HG02943 (cell line): ENCODE measurements around the gene SGO2.
"Not testable (repeated sequence)": the region's sequence is repeated elsewhere in the genome, so short reads cannot be mapped to it uniquely, and the experiment has no call there.

Experiments
- ATAC-seq: cut with Tn5 transposase; IDR thresholded peaks from one replicate; pipeline ENCODE4 v1.9.1; 2021; ENCODE audit warnings: mild to moderate bottlenecking, low read depth, moderate library complexity; ENCODE audit not compliant: unreplicated experiment

SGO2 gene

GRCh38 chr2:200588076-200588678 is 62.2 kb downstream of the SGO2 start:
- ATAC-seq = no peak

DNA sequence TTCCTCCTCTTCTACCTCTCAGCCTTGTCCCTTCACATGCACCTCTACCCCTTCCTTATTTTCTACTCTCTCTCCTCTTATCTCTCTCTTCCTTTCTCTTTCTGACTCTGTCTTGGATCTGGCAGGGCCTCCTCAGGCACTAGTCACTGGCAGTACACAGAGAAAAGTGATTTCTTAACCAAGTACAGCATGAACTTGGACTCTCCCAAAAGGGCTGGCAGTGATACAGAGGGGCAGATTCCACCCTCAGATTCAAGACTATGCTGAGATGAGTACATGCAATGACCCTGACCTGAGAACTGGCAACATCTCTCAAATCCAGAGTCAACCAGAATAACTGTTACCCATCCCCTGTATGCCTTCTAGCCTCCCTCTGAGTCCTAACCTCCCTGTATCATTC is 64.1 kb downstream of the SGO2 start:
- ATAC-seq = no peak

- ATAC-seq = no peak
Observed at GRCh38 chr2:200591308-200591707, 65.3 kb downstream of the SGO2 start.

GRCh38 chr2:200592406-200593075 is 66.5 kb downstream of the SGO2 start:
- no peak for ATAC-seq

GRCh38 chr2:200593905-200594304 is 67.9 kb downstream of the SGO2 start:
- no peak for ATAC-seq

DNA sequence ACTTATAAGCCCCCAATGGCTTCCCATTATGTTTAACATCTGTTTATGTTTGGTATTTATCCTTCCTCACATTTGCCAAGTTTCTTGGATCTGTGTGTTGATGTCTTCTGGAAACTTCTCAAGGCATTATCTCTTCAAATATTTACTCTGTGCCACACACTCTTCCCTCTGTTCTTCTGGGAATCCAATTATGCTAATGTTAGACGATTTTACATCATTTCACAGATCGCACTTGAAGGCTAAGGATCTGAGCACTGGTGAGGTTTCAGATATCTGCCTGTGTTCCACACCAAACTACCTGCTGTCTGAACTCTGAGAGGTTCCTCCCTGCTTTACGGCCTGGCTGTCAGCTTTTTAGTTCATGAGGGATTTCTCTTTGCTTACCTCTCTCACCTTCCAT is 69.9 kb downstream of the SGO2 start:
- no peak for ATAC-seq

DNA sequence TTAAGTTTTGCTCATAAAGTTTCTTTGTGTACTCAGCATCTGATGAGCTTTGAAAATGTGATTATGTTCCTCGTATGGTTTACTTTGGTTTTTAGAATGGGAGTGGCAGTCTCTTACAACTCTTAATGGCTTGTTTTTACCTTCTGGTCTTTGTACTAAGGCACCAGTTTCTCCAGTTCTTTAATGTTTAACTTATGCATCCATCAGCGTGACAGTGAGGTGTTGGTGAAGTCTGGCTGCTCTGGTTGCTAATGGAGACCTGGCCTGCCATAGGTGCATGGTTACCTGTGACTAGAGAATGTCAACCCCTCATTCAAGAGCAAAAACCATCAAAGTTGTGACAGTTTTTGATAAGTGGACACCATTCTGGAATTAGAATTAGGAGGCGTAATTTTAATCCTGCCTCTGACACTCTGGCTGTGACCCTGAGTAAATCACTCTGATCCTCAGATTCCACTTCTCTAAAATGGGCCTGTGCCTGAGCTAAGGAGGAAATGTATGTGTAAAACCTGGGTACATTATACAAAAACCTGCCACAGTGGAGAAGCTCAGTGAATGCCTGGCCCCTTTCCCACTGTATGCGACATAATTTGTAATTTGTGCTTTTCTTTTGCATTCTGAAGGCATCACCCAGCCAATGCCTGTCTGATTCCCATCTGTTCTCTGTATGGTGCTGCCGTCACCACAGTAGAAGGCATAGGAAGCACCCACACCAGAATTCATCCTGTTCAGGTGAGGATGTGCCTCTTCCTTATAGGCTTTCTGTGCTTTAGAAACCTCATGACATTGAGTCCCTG is 71.0 kb downstream of the SGO2 start:
- ATAC-seq = no peak

GRCh38 chr2:200599206-200599605 is 73.2 kb downstream of the SGO2 start:
- ATAC-seq = no peak

GRCh38 chr2:200600549-200601225 is 74.7 kb downstream of the SGO2 start:
- no peak for ATAC-seq

GRCh38 chr2:200602584-200602983 is 76.6 kb downstream of the SGO2 start:
- ATAC-seq = no peak

DNA sequence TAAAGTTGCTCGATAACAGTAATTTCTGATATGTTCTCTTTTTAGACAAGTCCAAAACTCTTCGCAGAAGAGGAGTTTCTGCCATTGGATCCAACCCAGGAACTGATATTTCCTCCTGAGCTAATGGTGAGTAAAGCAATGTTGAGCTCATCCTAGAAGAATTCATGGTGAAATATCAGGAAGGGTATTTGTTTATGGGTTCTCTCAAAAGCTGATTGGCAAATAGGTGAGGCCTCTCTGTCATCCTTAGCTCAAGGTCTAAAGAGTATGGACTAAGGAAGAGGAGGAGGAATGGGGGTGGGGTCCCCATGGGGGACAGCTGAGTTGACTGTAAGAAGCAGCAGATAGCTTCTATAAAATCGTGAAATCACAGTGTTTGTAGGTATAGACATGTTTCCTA is 78.0 kb downstream of the SGO2 start:
- ATAC-seq = no peak

DNA sequence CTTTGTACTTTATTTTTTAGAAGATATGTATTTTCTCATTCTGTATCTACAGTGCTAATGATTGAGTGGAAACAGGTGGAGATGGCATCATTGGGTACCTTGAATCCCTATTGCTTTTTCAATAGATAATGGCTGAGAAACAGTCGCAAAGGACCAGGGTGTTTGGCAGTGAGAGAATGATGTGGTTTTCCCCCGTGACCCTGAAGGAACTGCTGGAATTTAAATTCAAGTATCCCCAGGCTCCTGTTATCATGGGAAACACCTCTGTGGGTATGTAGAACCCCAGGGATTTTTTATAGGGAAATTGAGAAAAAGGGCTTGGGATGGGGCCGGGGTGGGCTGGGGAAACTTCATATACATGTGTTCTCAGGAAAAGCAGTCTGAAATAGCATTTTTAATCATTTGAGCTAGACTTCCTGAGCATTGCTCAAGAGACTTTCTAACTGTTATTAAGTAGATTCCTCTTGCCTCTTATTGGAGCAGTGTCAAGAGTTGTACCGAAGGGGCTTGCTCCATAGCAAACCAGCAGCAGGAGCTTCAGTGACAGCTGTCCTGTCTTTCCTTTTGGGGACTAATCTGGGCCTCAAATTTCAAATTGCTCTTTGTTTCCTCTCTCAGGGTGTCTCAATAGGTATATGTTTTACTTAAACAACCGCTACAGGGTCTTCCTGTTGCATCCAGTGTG is 78.7 kb downstream of the SGO2 start:
- no peak for ATAC-seq

DNA sequence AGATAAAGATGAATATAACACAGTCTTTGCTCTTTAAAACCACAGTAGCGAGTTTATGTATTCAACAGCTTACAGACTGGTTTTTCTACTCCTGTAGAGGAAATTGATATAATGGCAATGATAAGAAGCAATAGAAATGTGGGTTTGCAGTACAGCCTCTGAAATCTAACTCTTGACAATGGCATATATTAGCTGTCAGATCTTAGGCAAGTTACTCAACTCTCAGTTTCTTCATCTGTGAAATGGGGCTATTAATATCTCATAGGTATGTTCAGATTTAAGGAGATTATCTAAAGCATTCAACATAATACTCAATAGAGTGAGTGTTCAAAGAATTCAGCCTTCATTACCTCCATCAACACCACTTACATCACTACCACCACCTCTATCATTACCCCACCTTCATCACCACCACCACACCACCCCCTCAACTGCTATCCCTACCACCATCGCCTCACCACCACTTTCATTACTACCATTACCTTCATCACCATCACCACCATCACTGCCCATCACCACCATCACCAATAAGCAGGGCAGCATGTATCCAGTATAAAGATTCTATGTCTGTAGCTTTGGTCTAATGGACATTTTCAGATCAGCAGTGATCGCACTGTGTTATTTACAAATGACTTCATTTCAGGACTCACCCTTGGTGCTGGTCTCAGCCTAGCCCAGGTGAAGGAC is 82.5 kb downstream of the SGO2 start:
- ATAC-seq = no peak

DNA sequence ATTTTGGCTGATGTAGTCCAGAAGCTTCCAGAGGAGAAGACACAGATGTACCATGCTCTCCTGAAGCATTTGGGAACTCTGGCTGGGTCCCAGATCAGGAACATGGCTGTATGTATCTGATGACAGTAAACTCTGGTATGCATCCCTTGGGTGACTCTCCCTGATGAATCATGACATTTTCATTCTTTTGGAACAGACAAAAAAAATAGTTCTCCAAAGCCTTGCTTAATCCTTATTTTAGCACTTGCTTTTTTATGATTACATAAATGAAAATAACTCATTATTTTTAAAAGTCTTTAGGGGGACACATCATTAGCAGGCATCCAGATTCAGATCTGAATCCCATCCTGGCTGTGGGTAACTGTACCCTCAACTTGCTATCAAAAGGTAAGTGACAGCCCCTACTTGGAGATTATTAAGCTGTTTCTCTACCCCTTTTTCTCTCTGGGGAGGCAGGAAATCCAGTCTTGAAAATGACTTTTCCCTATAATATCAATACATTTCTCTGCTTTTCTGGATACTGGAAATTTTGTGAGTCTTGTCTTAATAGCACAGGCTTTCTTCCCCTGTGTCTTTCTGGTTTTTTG is 83.1 kb downstream of the SGO2 start:
- no peak for ATAC-seq

GRCh38 chr2:200610217-200610616 is 84.2 kb downstream of the SGO2 start:
- not testable (repeated sequence) for ATAC-seq

- ATAC-seq = no peak
Observed at GRCh38 chr2:200613692-200614091, 87.7 kb downstream of the SGO2 start.

DNA sequence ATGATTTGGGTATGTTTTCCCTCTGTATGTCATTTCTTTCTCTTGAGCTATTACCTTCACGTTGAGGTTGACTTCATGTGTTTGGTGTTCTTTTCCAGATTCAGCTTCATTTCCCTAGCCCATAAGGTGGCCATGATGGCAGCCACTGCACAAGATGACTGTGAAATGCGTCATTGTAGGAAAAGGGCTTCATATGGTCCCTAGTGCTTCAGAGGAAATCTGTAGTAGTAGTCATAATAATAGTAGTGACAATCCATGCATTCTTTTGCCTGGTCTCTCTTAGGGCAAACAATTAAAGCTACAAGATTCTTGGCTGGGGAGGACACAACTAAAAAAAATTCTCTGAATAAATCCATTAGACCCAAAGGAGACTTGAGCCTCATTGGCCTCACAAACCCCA is 88.2 kb downstream of the SGO2 start:
- ATAC-seq = no peak

GRCh38 chr2:200615247-200615646 is 89.2 kb downstream of the SGO2 start:
- ATAC-seq = no peak

DNA sequence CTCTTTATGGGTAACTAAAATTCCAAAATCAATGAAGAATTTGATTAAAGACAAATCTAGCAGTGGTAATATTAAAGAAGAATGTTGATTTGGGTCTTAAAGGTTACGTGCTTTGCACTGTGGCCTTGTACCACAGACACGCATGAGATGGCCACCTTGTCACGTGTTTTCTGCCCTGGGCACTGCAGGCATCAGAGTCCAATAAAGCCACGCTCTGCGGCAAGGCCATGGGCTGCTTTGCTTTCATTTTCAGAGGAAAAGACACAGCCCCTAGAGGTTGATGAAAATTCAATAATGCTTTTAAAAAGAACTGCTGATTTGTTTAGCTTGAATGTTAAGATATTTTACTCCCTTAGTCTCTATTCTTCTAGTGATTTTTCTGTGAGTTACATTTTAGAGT is 90.2 kb downstream of the SGO2 start:
- ATAC-seq = no peak

GRCh38 chr2:200616656-200617055 is 90.6 kb downstream of the SGO2 start:
- no peak for ATAC-seq
